HL-60 (cell line): ENCODE results near the gene SUN2.

Experiments
- GABPA ChIP-seq: IDR thresholded peaks from 2 replicates; pipeline ENCODE4 v1.6.1; 2012; ENCODE audit warnings: low read depth
- REST ChIP-seq: IDR thresholded peaks from 2 replicates; pipeline ENCODE4 v1.6.1; 2012; ENCODE audit warnings: low read depth; ENCODE audit not compliant: insufficient replicate concordance
- SPI1 ChIP-seq: IDR thresholded peaks from 2 replicates; pipeline ENCODE4 v1.6.1; 2012; ENCODE audit warnings: low read depth, mild to moderate bottlenecking, borderline replicate concordance
- TF ChIP-seq, protein P1 (sequence below): IDR thresholded peaks from one replicate; pipeline ENCODE4 v1.5.1; 2011; ENCODE audit warnings: low read length, control low read depth, inconsistent platforms; ENCODE audit not compliant: insufficient read depth

- TF ChIP-seq, protein P1, sequence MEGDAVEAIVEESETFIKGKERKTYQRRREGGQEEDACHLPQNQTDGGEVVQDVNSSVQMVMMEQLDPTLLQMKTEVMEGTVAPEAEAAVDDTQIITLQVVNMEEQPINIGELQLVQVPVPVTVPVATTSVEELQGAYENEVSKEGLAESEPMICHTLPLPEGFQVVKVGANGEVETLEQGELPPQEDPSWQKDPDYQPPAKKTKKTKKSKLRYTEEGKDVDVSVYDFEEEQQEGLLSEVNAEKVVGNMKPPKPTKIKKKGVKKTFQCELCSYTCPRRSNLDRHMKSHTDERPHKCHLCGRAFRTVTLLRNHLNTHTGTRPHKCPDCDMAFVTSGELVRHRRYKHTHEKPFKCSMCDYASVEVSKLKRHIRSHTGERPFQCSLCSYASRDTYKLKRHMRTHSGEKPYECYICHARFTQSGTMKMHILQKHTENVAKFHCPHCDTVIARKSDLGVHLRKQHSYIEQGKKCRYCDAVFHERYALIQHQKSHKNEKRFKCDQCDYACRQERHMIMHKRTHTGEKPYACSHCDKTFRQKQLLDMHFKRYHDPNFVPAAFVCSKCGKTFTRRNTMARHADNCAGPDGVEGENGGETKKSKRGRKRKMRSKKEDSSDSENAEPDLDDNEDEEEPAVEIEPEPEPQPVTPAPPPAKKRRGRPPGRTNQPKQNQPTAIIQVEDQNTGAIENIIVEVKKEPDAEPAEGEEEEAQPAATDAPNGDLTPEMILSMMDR: no peak
- TF ChIP-seq SPI1: no peak
- TF ChIP-seq REST: no peak
- TF ChIP-seq GABPA: no peak
Measured at GRCh38 chr22:38713921-38714320, 41.9 kb downstream of the SUN2 start.
